NB4 (cell line): ENCODE data around the gene LRP11.

ENCODE experiments used
- DNase-seq: peaks from one replicate; pipeline ENCODE4 v3.0.0; 2010; ENCODE audit warnings: low read depth
- H3K4me3 ChIP-seq: one replicate; pipeline ENCODE4 v1.5.1; 2011; ENCODE audit warnings: mild to moderate bottlenecking, low read depth, low read length, moderate library complexity
- CTCF ChIP-seq: IDR thresholded peaks from one replicate; pipeline ENCODE4 v1.5.1; 2012; ENCODE audit warnings: low read depth, low read length
- MAX ChIP-seq: IDR thresholded peaks from 2 replicates; pipeline ENCODE4 v1.6.1; 2011; ENCODE audit warnings: low read depth, low read length
- MYC ChIP-seq: IDR thresholded peaks from 2 replicates; pipeline ENCODE4 v1.6.1; 2011; ENCODE audit warnings: low read depth, low read length
- POLR2A ChIP-seq: IDR thresholded peaks from 2 replicates; pipeline ENCODE4 v1.6.1; 2011; ENCODE audit warnings: mild to moderate bottlenecking; ENCODE audit not compliant: insufficient read length; ENCODE audit errors: extremely low read depth

Gene LRP11

DNA sequence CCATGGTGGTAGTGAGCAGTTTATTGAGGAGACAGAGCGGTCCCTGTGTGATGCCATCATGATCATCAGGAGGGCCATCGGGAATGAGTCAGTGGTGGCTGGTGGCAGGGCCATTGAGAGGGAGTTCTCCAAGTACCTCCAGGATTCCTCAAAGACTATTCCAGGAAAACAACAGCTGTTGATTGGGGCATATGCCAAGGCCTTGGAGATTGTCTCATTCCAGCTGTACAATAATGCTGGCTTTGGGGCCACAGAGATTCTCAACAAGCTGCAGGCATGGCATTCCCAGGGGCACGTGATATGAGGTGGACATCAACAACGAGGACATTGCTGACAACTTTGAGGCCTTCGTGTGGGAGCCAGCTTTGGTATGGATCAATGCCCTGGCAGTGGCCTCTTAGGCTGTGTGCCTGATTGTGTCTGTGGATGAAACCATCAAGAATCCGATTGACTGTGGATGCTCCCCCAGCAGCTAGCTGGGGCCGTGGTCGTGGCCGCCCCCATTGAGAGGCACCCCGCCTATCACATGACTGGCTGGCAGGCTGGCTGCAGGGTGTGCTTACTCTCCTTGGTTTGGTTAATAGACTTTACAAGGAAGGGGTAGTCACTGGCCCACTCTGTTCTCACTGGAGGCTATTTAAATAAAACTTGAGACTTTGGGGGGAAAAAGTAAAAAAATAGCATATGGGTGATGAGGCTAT, 17.1 kb upstream of the LRP11 start:
- DNase-seq = no peak
- no peak overlapping the region for H3K4me3 ChIP-seq
- TF ChIP-seq MYC (no peak), MAX (no peak), POLR2A (no peak), CTCF (no peak)

DNA sequence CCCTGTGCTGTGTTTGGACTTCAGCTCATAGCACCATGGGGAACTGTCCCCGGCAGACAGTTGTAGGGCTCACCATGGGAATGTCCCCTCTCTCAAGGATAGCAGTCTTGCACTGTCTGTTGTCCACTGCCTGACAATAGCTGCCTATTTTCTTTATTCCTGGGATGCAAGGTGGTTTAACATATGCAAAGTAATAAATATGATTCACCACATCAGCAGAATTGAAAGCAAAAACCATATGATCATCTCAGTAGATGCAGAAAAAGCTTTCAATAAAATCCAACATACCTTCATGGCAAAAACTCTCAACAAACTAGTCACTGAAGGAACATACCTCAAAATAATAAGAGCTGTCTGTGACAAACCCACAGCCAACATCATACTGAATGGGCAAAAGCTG, 13.5 kb upstream of the LRP11 start:
- no peak for DNase-seq
- TF ChIP-seq POLR2A (no peak), CTCF (no peak), MAX (no peak), MYC (no peak)

GRCh38 chr6:149876241-149876933, 12.2 kb upstream of the LRP11 start:
- no peak overlapping the region for H3K4me3 ChIP-seq
- DNase-seq = no peak
- TF ChIP-seq CTCF (no peak), POLR2A (no peak), MYC (no peak), MAX (no peak)

More for the DNA sequence above, 13.5 kb upstream of the LRP11 start:
- no peak overlapping the region for H3K4me3 ChIP-seq

GRCh38 chr6:149872233-149872632, 8.1 kb upstream of the LRP11 start:
- no peak for DNase-seq
- H3K4me3 ChIP-seq = no peak overlapping the region
- TF ChIP-seq CTCF (no peak), MAX (no peak), MYC (no peak), POLR2A (no peak)

- H3K4me3 ChIP-seq = no peak overlapping the region
- TF ChIP-seq MAX = no peak
- TF ChIP-seq MYC = no peak
- TF ChIP-seq CTCF = no peak
- no peak for TF ChIP-seq POLR2A
- no peak for DNase-seq
Observed at GRCh38 chr6:149871182-149871581, 7.0 kb upstream of the LRP11 start.
